Osteoblast (primary cell): ENCODE results near the gene KIRREL3. TPM values are rescaled to one million over a fixed set of nuclear protein-coding genes. Genes with fewer than 3 reads are reported as not detected.

Experiments used
- DNase-seq: peaks from one replicate; pipeline ENCODE4 v3.0.0; 2011; ENCODE audit warnings: low spot score, mixed read lengths; ENCODE audit not compliant: insufficient read length; ENCODE audit errors: missing footprints
- H2AFZ ChIP-seq: 2 replicates; pipeline ENCODE4 v1.6.0; 2011; ENCODE audit warnings: mild to moderate bottlenecking, low read length
- H3K27ac ChIP-seq: 2 replicates; pipeline ENCODE4 v1.5.1; 2011; ENCODE audit warnings: mild to moderate bottlenecking, low read depth, low read length, moderate library complexity
- H3K27me3 ChIP-seq: 2 replicates; pipeline ENCODE4 v1.6.0; 2012; ENCODE audit warnings: mild to moderate bottlenecking, control low read depth, inconsistent platforms, low read length, moderate library complexity; ENCODE audit not compliant: insufficient read depth
- H3K36me3 ChIP-seq: 2 replicates; pipeline ENCODE4 v1.5.1; 2011; ENCODE audit warnings: mild to moderate bottlenecking, low read length, control low read depth, moderate library complexity; ENCODE audit not compliant: insufficient read depth
- H3K4me1 ChIP-seq: 2 replicates; pipeline ENCODE4 v1.5.1; 2011; ENCODE audit warnings: mild to moderate bottlenecking, low read length, control low read depth, moderate library complexity; ENCODE audit not compliant: insufficient read depth
- H3K4me2 ChIP-seq: 2 replicates; pipeline ENCODE4 v1.6.0; 2011; ENCODE audit warnings: mild to moderate bottlenecking, low read length; ENCODE audit not compliant: insufficient read depth
- H3K4me3 ChIP-seq: fragments of 200-600 bp; sonication (generic); 3 replicates; pipeline ENCODE4 v1.5.1; 2012; ENCODE audit warnings: mild to moderate bottlenecking, low read length, inconsistent platforms; ENCODE audit not compliant: insufficient read depth
- H3K79me2 ChIP-seq: 2 replicates; pipeline ENCODE4 v1.6.0; 2012; ENCODE audit warnings: mild to moderate bottlenecking, low read length, control low read depth, inconsistent platforms; ENCODE audit not compliant: insufficient read depth
- H3K9me3 ChIP-seq: 2 replicates; pipeline ENCODE4 v1.5.1; 2011; ENCODE audit warnings: low read depth, low read length, control low read depth
- H4K20me1 ChIP-seq: 2 replicates; pipeline ENCODE4 v1.6.0; 2012; ENCODE audit warnings: mild to moderate bottlenecking, low read length, control low read depth; ENCODE audit not compliant: insufficient read depth
- total RNA-seq: library from RNA; depleted of rRNA; stranded (reverse); fragments of >200 nt; gene quantifications from 2 replicates; pipeline ENCODE4 v1.2.3, GENCODE V29; 2012
- TF ChIP-seq, protein P1 (sequence below): IDR thresholded peaks from 2 replicates; pipeline ENCODE4 v1.5.1; 2011; ENCODE audit warnings: mild to moderate bottlenecking, low read depth, low read length, moderate library complexity; ENCODE audit errors: extremely low read depth

KIRREL3 gene
- total RNA-seq, 1 donor, result 3.6 TPM

DNA sequence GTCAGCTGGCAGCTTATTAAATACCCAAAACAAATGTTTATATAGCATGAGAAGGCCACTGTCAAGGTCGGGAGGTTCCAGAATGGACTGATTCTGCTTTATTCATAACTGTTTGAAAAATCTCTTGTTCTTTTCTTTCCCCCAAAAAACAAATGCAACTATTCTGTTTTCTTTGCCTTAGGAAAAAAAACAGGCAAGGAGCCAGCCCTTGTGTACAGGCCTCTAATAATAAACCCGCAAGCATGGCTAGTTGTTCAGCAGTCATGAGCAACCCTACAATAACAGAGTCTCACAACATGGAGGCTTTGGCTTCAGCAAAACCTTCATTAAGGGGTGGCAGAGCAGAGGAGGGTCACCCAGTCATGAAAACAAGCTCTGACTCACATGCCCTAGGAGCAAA, 191.7 kb downstream of the KIRREL3 start:
- H3K9me3 ChIP-seq, result no peaks in the 10 kb centered on the region
- H2AFZ ChIP-seq, result no peak overlapping the region
- no peak overlapping the region for H3K4me2 ChIP-seq
- no peak overlapping the region for H3K4me3 ChIP-seq
- no peaks in the 10 kb centered on the region for H3K79me2 ChIP-seq
- no peak overlapping the region for H3K27ac ChIP-seq
- DNase-seq, result no peak
- no peaks in the 10 kb centered on the region for H3K36me3 ChIP-seq
- no peaks in the 10 kb centered on the region for H3K27me3 ChIP-seq
- TF ChIP-seq, protein P1, sequence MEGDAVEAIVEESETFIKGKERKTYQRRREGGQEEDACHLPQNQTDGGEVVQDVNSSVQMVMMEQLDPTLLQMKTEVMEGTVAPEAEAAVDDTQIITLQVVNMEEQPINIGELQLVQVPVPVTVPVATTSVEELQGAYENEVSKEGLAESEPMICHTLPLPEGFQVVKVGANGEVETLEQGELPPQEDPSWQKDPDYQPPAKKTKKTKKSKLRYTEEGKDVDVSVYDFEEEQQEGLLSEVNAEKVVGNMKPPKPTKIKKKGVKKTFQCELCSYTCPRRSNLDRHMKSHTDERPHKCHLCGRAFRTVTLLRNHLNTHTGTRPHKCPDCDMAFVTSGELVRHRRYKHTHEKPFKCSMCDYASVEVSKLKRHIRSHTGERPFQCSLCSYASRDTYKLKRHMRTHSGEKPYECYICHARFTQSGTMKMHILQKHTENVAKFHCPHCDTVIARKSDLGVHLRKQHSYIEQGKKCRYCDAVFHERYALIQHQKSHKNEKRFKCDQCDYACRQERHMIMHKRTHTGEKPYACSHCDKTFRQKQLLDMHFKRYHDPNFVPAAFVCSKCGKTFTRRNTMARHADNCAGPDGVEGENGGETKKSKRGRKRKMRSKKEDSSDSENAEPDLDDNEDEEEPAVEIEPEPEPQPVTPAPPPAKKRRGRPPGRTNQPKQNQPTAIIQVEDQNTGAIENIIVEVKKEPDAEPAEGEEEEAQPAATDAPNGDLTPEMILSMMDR, result no peak
- H4K20me1 ChIP-seq, result peaks cover 4% of the 10 kb centered on the region
- peaks cover 6% of the 10 kb centered on the region for H3K4me1 ChIP-seq

DNA sequence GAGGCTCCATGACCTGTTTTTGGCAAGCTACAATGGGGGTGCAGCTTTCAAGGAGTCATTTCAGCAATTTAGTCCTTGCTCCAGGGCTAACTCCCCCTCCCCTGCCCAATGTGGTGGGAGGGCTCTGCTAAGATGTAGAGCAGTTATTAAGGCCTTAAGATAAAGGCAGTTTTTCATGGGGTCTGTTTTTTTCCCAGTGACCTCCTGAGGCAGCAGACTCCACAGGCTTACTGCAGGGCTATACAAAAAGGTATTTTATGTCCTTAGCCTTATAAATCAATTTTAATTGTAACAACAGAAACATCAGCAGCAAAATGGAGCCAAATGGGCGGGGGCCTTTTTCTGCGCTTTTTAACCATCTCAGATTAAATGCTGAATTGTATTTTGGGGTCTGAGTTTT, 192.3 kb downstream of the KIRREL3 start:
- no peaks in the 10 kb centered on the region for H3K36me3 ChIP-seq
- H3K9me3 ChIP-seq, result no peaks in the 10 kb centered on the region
- no peak overlapping the region for H3K27ac ChIP-seq
- peaks cover 4% of the 10 kb centered on the region for H4K20me1 ChIP-seq
- H3K27me3 ChIP-seq, result no peaks in the 10 kb centered on the region
- no peaks in the 10 kb centered on the region for H3K79me2 ChIP-seq
- TF ChIP-seq, protein P1, result no peak
- H3K4me1 ChIP-seq, result peaks cover 6% of the 10 kb centered on the region
- H3K4me2 ChIP-seq, result no peak overlapping the region
- H3K4me3 ChIP-seq, result no peak overlapping the region
- no peak overlapping the region for H2AFZ ChIP-seq
- DNase-seq, result no peak

DNA sequence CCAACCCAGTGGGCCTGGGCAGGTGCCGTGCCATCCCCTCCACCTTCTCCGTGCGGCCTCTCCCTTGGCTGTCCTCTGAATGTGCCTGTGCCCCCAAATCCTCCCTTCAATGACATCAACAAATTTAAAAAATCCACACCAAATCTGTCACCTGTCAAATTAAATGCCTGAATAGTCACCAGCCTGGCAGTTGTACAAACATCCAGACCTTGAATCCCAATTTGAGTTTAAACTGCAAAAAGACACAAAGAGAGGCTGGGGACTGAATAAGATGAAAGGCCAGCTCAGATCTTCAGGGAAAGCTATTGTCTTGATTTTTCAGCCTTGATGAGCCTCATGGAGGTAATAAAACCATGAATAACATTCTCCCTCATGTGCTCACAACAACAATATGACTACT, 194.7 kb downstream of the KIRREL3 start:
- H3K79me2 ChIP-seq, result no peaks in the 10 kb centered on the region
- H3K27me3 ChIP-seq, result no peaks in the 10 kb centered on the region
- TF ChIP-seq, protein P1, result no peak
- no peaks in the 10 kb centered on the region for H3K9me3 ChIP-seq
- H3K27ac ChIP-seq, result no peak overlapping the region
- no peak overlapping the region for H3K4me2 ChIP-seq
- peak; percentile 75 for DNase-seq
- H3K4me1 ChIP-seq, result peaks cover 6% of the 10 kb centered on the region
- H3K36me3 ChIP-seq, result no peaks in the 10 kb centered on the region
- H4K20me1 ChIP-seq, result peaks cover 6% of the 10 kb centered on the region
- H3K4me3 ChIP-seq, result no peak overlapping the region
- no peak overlapping the region for H2AFZ ChIP-seq

DNA sequence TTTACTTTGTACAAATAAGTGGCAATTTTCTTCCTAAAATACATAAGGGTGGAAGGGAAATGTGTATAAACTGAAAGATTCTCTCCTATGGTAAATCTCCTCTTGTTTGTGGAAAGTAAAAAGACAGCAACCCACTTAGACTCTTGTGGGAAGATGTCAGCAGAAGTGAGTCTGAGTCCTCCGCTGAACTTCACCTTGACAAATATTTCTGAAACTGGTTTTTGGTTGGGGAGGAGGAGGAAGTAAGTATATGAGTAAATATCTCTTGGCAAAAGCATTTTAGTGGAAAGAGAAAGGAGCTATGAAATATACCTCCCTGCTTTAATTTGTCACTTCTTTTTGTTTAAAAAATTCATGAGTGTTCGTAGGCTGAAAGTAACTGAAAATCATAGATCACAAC, 196.2 kb downstream of the KIRREL3 start:
- TF ChIP-seq, protein P1, result no peak
- peaks cover 4% of the 10 kb centered on the region for H4K20me1 ChIP-seq
- peaks cover 6% of the 10 kb centered on the region for H3K4me1 ChIP-seq
- no peaks in the 10 kb centered on the region for H3K27me3 ChIP-seq
- H2AFZ ChIP-seq, result no peak overlapping the region
- H3K36me3 ChIP-seq, result no peaks in the 10 kb centered on the region
- H3K79me2 ChIP-seq, result no peaks in the 10 kb centered on the region
- DNase-seq, result no peak
- no peak overlapping the region for H3K27ac ChIP-seq
- H3K4me3 ChIP-seq, result no peak overlapping the region
- no peaks in the 10 kb centered on the region for H3K9me3 ChIP-seq
- H3K4me2 ChIP-seq, result no peak overlapping the region
